Lower leg skin (tissue), 3 donors: ENCODE results near the gene DIS3L2.

Experiments
- POLR2A ChIP-seq, 2 donors: fragments of 450-650 bp; IDR thresholded peaks; one replicate each; pipeline ENCODE4 v1.6.1; 2016 to 2017; ENCODE audit warnings: antibody characterized with exemption in 2 of 2, mild to moderate bottlenecking in 1 of 2, moderate library complexity in 1 of 2
- TF ChIP-seq, protein P1 (sequence below), 3 donors: fragments of 450-650 bp; IDR thresholded peaks; one replicate each; pipeline ENCODE4 v1.5.1; 2016; ENCODE audit warnings: antibody characterized with exemption in 3 of 3, mild to moderate bottlenecking in 3 of 3, moderate library complexity in 2 of 3

DNA sequence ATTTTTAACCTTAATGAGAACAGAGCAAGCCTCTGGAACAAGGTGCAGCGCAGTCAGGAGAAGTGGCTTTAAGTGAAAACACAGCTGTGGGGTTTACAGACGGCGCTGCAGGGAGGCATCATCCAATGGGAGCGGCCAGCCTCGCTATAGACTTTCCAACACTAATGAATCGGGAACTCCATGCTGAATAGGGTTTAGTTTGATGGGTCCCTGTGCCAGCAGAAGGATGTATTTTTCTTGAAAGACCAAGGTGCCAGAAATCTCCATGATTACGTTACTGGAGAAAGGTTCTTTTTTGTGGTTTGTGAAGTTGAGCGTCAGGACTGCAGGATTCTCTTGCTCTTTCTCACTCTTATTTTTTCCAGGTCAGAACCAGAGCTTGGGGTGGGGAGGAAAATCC is 329.2 kb downstream of the DIS3L2 start:
- TF ChIP-seq, protein P1, sequence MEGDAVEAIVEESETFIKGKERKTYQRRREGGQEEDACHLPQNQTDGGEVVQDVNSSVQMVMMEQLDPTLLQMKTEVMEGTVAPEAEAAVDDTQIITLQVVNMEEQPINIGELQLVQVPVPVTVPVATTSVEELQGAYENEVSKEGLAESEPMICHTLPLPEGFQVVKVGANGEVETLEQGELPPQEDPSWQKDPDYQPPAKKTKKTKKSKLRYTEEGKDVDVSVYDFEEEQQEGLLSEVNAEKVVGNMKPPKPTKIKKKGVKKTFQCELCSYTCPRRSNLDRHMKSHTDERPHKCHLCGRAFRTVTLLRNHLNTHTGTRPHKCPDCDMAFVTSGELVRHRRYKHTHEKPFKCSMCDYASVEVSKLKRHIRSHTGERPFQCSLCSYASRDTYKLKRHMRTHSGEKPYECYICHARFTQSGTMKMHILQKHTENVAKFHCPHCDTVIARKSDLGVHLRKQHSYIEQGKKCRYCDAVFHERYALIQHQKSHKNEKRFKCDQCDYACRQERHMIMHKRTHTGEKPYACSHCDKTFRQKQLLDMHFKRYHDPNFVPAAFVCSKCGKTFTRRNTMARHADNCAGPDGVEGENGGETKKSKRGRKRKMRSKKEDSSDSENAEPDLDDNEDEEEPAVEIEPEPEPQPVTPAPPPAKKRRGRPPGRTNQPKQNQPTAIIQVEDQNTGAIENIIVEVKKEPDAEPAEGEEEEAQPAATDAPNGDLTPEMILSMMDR (IDR thresholded peaks at IDR 0.05): no peak
- TF ChIP-seq POLR2A (IDR thresholded peaks at IDR 0.05): no peak
